IPS DF 4.7 (cell line): ENCODE measurements around the gene NR3C2.
"Not testable (repeated sequence)": the region's sequence is repeated elsewhere in the genome, so short reads cannot be mapped to it uniquely, and the experiment has no call there.

ENCODE experiments used
- DNase-seq: peaks from one replicate; pipeline ENCODE4 v3.0.0-alpha.2; 2013; ENCODE audit warnings: low spot score; ENCODE audit errors: extremely low read depth

The NR3C2 gene

GRCh38 chr4:148171596-148171995 lies 270.6 kb downstream of the NR3C2 start:
- no peak for DNase-seq

- DNase-seq: no peak
These were observed 271.5 kb downstream of the NR3C2 start for GRCh38 chr4:148170408-148171365.

GRCh38 chr4:148166132-148166591 lies 276.1 kb downstream of the NR3C2 start:
- no peak for DNase-seq

- DNase-seq: no peak
These were observed 277.7 kb downstream of the NR3C2 start for GRCh38 chr4:148164557-148164956.

GRCh38 chr4:148162991-148163390 lies 279.2 kb downstream of the NR3C2 start:
- no peak for DNase-seq

- no peak for DNase-seq
These were observed 279.7 kb downstream of the NR3C2 start for GRCh38 chr4:148162519-148162918.

- no peak for DNase-seq
These were observed 280.6 kb downstream of the NR3C2 start for GRCh38 chr4:148161601-148162000.

GRCh38 chr4:148159793-148160192 lies 282.4 kb downstream of the NR3C2 start:
- no peak for DNase-seq

- DNase-seq: no peak
These were observed 287.4 kb downstream of the NR3C2 start for GRCh38 chr4:148154769-148155168.

- DNase-seq: no peak
These were observed 289.2 kb downstream of the NR3C2 start for GRCh38 chr4:148152868-148153625.

- no peak for DNase-seq
These were observed 290.4 kb downstream of the NR3C2 start for GRCh38 chr4:148151806-148152205.

- no peak for DNase-seq
These were observed 296.7 kb downstream of the NR3C2 start for GRCh38 chr4:148145475-148145874.

- DNase-seq: no peak
These were observed 299.0 kb downstream of the NR3C2 start for GRCh38 chr4:148143174-148143573.

- no peak for DNase-seq
These were observed 300.7 kb downstream of the NR3C2 start for GRCh38 chr4:148141501-148141900.

GRCh38 chr4:148126825-148127224 lies 315.4 kb downstream of the NR3C2 start:
- DNase-seq: no peak

- no peak for DNase-seq
These were observed 317.7 kb downstream of the NR3C2 start for GRCh38 chr4:148124512-148124911.

GRCh38 chr4:148123161-148123560 lies 319.1 kb downstream of the NR3C2 start:
- not testable (repeated sequence) for DNase-seq

GRCh38 chr4:148120216-148120615 lies 322.0 kb downstream of the NR3C2 start:
- DNase-seq: no peak

GRCh38 chr4:148118633-148119032 lies 323.6 kb downstream of the NR3C2 start:
- DNase-seq: no peak

- no peak for DNase-seq
These were observed 324.0 kb downstream of the NR3C2 start for GRCh38 chr4:148118179-148118578.

- no peak for DNase-seq
These were observed 325.2 kb downstream of the NR3C2 start for GRCh38 chr4:148116969-148117368.

GRCh38 chr4:148116264-148116663 lies 325.9 kb downstream of the NR3C2 start:
- no peak for DNase-seq
